B cell (primary cell): ENCODE results near the gene PPP1R13B. TPM values are rescaled to one million over a fixed set of nuclear protein-coding genes. Genes with fewer than 3 reads are reported as not detected.

Experiments used
- ATAC-seq: fragments of 200-7000 bp; cut with Tn5 transposase; one replicate; pipeline ENCODE4 v1.10.0; 2021; ENCODE audit warnings: low read depth, mild to moderate bottlenecking, moderate number of reproducible peaks, moderate library complexity
- CTCF ChIA-PET: fragments of 350-600 bp; sonication (Branson Sonifier 250); formaldehyde crosslinking; loops from one replicate; lab custom pipeline; 2021; ENCODE audit warnings: antibody characterized with exemption, inconsistent platforms; lab: Charles Lee
- POLR2A ChIA-PET: fragments of 350-600 bp; sonication (Branson Sonifier 250); formaldehyde crosslinking; loops from one replicate; lab custom pipeline; 2021; ENCODE audit warnings: antibody characterized with exemption; lab: Charles Lee
- DNase-seq: peaks from one replicate; pipeline ENCODE4 v3.0.0; 2013
- H2AFZ ChIP-seq: 2 replicates; pipeline ENCODE4 v1.6.1; 2012; ENCODE audit warnings: mild to moderate bottlenecking, low read depth, low read length; ENCODE audit not compliant: insufficient read depth, poor library complexity, severe bottlenecking
- H3K27ac ChIP-seq, 2 donors: 1 replicate in 1 of 2; 2 replicates in 1 of 2; pipeline ENCODE4 v1.5.1; 2012 to 2013; ENCODE audit warnings: low read length in 2 of 2, mild to moderate bottlenecking in 2 of 2, moderate library complexity in 1 of 2
- H3K27me3 ChIP-seq, 4 experiments: fragments of 200-600 bp in 1 of 4; sonication (generic) in 1 of 4; replicated peaks in 1 of 4; 1 replicate in 2 of 4; 2 replicates in 2 of 4; pipeline versions ENCODE4 v1.6.1 to v1.7.0; 2013 to 2016; ENCODE audit warnings: low read length in 3 of 4, mild to moderate bottlenecking in 2 of 4, mixed read lengths in 1 of 4, moderate library complexity in 1 of 4; ENCODE audit not compliant: insufficient read depth in 4 of 4, control insufficient read depth in 3 of 4; ENCODE audit errors: control extremely low read depth in 1 of 4
- H3K36me3 ChIP-seq, 2 experiments: replicated peaks in 1 of 2; 1 replicate in 1 of 2; 2 replicates in 1 of 2; pipeline versions ENCODE4 v1.6.1 to v1.7.1; 2013; ENCODE audit warnings: low read length in 1 of 2; ENCODE audit not compliant: insufficient read depth in 2 of 2, control insufficient read depth in 1 of 2; ENCODE audit errors: control extremely low read depth in 1 of 2, extremely low read depth in 1 of 2
- H3K4me1 ChIP-seq, 2 donors: fragments of 200-600 bp in 1 of 2; sonication (generic) in 1 of 2; 1 replicate in 1 of 2; 2 replicates in 1 of 2; pipeline versions ENCODE4 v1.5.1 to v1.6.1; 2013 to 2017; ENCODE audit warnings: low read length in 2 of 2; ENCODE audit not compliant: control insufficient read depth in 2 of 2, insufficient read depth in 2 of 2
- H3K4me2 ChIP-seq: replicated peaks from 2 replicates; pipeline ENCODE3; 2012; ENCODE audit warnings: mild to moderate bottlenecking, low read depth, low read length; ENCODE audit not compliant: poor library complexity, severe bottlenecking
- H3K4me3 ChIP-seq, 5 experiments: fragments of 200-600 bp in 1 of 5; sonication (generic) in 1 of 5; 1 replicate in 3 of 5; 2 replicates in 2 of 5; pipeline versions ENCODE4 v1.5.1 to v1.7.0; 2011 to 2016; ENCODE audit warnings: low read length in 4 of 5, mild to moderate bottlenecking in 4 of 5, low read depth in 2 of 5, control low read depth in 1 of 5, moderate library complexity in 1 of 5; ENCODE audit not compliant: insufficient read depth in 1 of 5; ENCODE audit errors: control extremely low read depth in 1 of 5, extremely low read depth in 1 of 5
- H3K79me2 ChIP-seq: fragments of 200-600 bp; sonication (generic); one replicate; pipeline ENCODE4 v1.6.0; 2016; ENCODE audit warnings: low read length; ENCODE audit not compliant: control insufficient read depth, insufficient read depth
- H3K9ac ChIP-seq: fragments of 200-600 bp; sonication (generic); 2 replicates; pipeline ENCODE4 v1.6.1; 2017; ENCODE audit warnings: mild to moderate bottlenecking, low read length, moderate library complexity
- H3K9me3 ChIP-seq, 3 donors: one replicate each; pipeline versions ENCODE4 v1.6.1 to v1.7.1; 2013; ENCODE audit warnings: low read length in 2 of 3; ENCODE audit not compliant: control insufficient read depth in 2 of 3, insufficient read depth in 1 of 3; ENCODE audit errors: control extremely low read depth in 1 of 3
- H4K20me1 ChIP-seq: 2 replicates; pipeline ENCODE4 v1.6.0; 2012; ENCODE audit warnings: mild to moderate bottlenecking, low read length; ENCODE audit not compliant: insufficient read depth, control insufficient read depth, poor library complexity, severe bottlenecking
- H3K27ac Mint-ChIP-seq: one replicate; pipeline ENCODE4 v1.8.0; 2021; ENCODE audit warnings: mixed read lengths
- H3K27me3 Mint-ChIP-seq: one replicate; pipeline ENCODE4 v1.8.0; 2021; ENCODE audit warnings: mixed read lengths
- H3K4me1 Mint-ChIP-seq: one replicate; pipeline ENCODE4 v1.8.0; 2021; ENCODE audit warnings: mixed read lengths
- H3K4me3 Mint-ChIP-seq: one replicate; pipeline ENCODE4 v1.8.0; 2021; ENCODE audit warnings: mixed read lengths
- H3K9me3 Mint-ChIP-seq: one replicate; pipeline ENCODE4 v1.8.0; 2022; ENCODE audit warnings: mixed read lengths; ENCODE audit not compliant: insufficient read depth
- EZH2 ChIP-seq: IDR thresholded peaks from 2 replicates; pipeline ENCODE4 v1.6.1; 2012; ENCODE audit warnings: borderline replicate concordance, low read depth, mild to moderate bottlenecking, moderate library complexity, low read length; ENCODE audit not compliant: insufficient read depth, poor library complexity, severe bottlenecking
- WGBS: methylation state at CpG from one replicate; pipeline ENCODE4 v1.1.5; 2013; ENCODE audit warnings: missing lambda C conversion rate; ENCODE audit not compliant: insufficient coverage; 5-methylcytosine and 5-hydroxymethylcytosine counted together
- intact Hi-C: fragments of 100-400 bp; cut with micrococcal nuclease; formaldehyde crosslinking; loops from one replicate; pipeline ENCODE4 v1.10.0; 2022
- polyA plus RNA-seq: library from polyadenylated mRNA; depleted of rRNA; stranded (reverse); fragments of >200 nt; gene quantifications from 2 replicates; pipeline ENCODE4 v1.2.3, GENCODE V29; 2012
- total RNA-seq, 2 donors: library from RNA; stranded (reverse); fragments of 120-200 nt in 1 of 2; gene quantifications; 1 replicate in 1 of 2; 2 replicates in 1 of 2; pipeline versions ENCODE4 v1.2.3 to v1.2.4, GENCODE V29; 2013 to 2022
- TF ChIP-seq, protein P1 (sequence below): fragments of 200-600 bp; IDR thresholded peaks from one replicate; pipeline ENCODE4 v1.8.0; 2022; ENCODE audit warnings: antibody characterized with exemption, mild to moderate bottlenecking

Gene PPP1R13B
- total and polyA plus RNA-seq, 2 donors (not counting 1 experiment from before 2014, with no cell fraction given), result 10.1 to 27.7 TPM

DNA sequence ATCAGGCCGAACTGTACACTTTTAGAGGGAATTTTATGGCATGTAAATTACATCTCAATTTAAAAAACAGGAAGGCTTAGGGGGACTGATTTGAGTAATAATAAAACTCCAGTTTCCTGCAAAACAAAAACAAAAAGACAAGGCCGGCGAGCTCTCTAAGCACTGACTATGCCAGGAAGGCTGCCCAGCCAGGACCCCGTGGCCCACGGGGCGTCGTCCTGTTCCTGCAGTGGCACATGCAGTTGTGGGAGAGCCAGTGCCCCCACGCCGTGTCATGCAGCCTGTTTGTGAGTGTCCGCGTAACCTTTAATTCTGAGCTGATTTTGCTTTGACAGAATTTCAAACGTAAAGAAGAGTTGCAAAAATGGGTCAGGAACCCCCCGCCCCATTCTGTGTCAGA lies 142.7 kb downstream of the PPP1R13B start:
- intact Hi-C loops, result no loop called here
- H3K27me3 ChIP-seq, result no peaks in the 10 kb centered on the region
- TF ChIP-seq, protein P1, sequence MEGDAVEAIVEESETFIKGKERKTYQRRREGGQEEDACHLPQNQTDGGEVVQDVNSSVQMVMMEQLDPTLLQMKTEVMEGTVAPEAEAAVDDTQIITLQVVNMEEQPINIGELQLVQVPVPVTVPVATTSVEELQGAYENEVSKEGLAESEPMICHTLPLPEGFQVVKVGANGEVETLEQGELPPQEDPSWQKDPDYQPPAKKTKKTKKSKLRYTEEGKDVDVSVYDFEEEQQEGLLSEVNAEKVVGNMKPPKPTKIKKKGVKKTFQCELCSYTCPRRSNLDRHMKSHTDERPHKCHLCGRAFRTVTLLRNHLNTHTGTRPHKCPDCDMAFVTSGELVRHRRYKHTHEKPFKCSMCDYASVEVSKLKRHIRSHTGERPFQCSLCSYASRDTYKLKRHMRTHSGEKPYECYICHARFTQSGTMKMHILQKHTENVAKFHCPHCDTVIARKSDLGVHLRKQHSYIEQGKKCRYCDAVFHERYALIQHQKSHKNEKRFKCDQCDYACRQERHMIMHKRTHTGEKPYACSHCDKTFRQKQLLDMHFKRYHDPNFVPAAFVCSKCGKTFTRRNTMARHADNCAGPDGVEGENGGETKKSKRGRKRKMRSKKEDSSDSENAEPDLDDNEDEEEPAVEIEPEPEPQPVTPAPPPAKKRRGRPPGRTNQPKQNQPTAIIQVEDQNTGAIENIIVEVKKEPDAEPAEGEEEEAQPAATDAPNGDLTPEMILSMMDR, result no peak
- no peak for TF ChIP-seq EZH2
- 69% methylated on average over 12 of the region's 13 CpGs for WGBS
- H3K27me3 Mint-ChIP-seq, result no peaks in the 10 kb centered on the region
- H3K4me1 Mint-ChIP-seq, result peaks cover 29% of the 10 kb centered on the region
- ATAC-seq (no peak), DNase-seq (no peak)
- no peak overlapping the region for H3K9ac ChIP-seq
- H3K4me3 ChIP-seq, result no peak overlapping the region
- no peak overlapping the region for H3K27ac Mint-ChIP-seq
- no peaks in the 10 kb centered on the region for H3K9me3 ChIP-seq
- no peaks in the 10 kb centered on the region for H3K9me3 Mint-ChIP-seq
- H2AFZ ChIP-seq, result no peak overlapping the region
- CTCF ChIA-PET, result interaction anchor here (1.1 kb wide), 1 partner anchor 24 kb away, joined by 3 read pairs; no protein-coding TSS in a partner anchor
- no peak overlapping the region for H3K27ac ChIP-seq
- peaks cover 23% of the 10 kb centered on the region for H4K20me1 ChIP-seq
- POLR2A ChIA-PET, result no interaction called here
- H3K79me2 ChIP-seq, result peaks cover 10% of the 10 kb centered on the region
- H3K36me3 ChIP-seq, result peaks cover 0 to 36% of the 10 kb centered on the region in 2 experiments
- no peak overlapping the region for H3K4me3 Mint-ChIP-seq
- no peak overlapping the region for H3K4me2 ChIP-seq
- H3K4me1 ChIP-seq, result peaks cover 24 to 32% of the 10 kb centered on the region in 2 donors

DNA sequence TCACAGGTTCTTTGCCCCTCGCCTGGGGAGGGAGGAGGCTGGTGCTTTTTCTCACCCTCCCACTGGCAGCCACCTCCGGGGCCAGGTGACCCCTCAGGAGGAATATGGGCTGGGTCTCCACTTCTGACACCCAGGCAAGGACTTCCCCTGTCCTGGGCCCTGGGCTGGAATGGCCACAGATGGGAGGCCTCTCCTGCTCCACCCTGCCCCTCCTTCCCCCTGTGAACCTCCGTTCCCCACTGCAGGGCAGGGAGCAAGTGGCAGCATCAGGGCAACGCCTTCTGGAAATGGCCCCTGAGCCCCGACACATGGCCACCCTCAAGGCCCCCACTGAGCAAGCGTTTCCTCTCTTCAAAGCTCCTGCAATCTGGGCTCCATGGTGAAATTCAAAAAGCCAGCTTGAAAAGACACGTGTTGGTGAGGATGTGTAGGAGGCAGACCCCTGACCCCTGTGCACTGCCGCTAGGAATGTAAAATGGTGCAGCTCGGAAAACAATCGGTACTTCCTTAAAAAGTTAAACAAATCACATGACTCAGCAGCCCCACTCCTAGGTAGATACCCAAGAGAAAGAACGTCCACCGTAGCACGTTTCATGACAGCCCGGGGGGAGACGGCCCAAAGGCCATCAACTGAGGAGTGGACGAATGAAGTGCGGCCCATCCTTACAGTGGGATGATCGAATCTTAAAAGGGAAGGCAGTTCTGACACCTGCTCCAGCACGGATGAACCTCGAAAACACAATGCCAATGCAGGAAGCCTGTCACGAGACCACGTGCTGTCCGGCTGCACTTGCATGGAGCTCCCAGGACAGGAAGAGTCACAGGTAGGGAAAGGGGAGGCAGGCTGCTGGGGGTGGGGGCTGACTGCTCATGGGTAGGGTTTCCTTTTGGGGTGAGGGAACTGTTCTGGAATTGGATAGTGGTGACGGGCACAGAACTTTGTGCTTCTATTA lies 143.7 kb downstream of the PPP1R13B start:
- Mint-ChIP-seq H3K27ac (no peak overlapping the region), H3K9me3 (no peaks in the 10 kb centered on the region), H3K4me3 (no peak overlapping the region), H3K4me1 (peaks cover 38% of the 10 kb centered on the region), H3K27me3 (no peaks in the 10 kb centered on the region)
- Histone ChIP-seq H4K20me1 (peaks cover 33% of the 10 kb centered on the region), H3K36me3 (peaks cover 0 to 46% of the 10 kb centered on the region in 2 experiments), H2AFZ (no peak overlapping the region), H3K27me3 (no peaks in the 10 kb centered on the region), H3K4me1 (peaks cover 34 to 42% of the 10 kb centered on the region in 2 donors), H3K9me3 (no peaks in the 10 kb centered on the region), H3K27ac (no peak overlapping the region), H3K4me3 (no peak overlapping the region), H3K4me2 (no peak overlapping the region), H3K9ac (no peak overlapping the region), H3K79me2 (peaks cover 11% of the 10 kb centered on the region)
- TF ChIP-seq, protein P1, result no peak
- TF ChIP-seq EZH2, result no peak
- WGBS, result 86% methylated on average over 18 of the region's 24 CpGs
- ChIA-PET CTCF (no interaction called here), POLR2A (no interaction called here)
- DNase-seq (no peak), ATAC-seq (no peak)
- intact Hi-C loops, result no loop called here
